ENCODE results near the gene ARRB1.

- TF ChIP-seq, protein P1, sequence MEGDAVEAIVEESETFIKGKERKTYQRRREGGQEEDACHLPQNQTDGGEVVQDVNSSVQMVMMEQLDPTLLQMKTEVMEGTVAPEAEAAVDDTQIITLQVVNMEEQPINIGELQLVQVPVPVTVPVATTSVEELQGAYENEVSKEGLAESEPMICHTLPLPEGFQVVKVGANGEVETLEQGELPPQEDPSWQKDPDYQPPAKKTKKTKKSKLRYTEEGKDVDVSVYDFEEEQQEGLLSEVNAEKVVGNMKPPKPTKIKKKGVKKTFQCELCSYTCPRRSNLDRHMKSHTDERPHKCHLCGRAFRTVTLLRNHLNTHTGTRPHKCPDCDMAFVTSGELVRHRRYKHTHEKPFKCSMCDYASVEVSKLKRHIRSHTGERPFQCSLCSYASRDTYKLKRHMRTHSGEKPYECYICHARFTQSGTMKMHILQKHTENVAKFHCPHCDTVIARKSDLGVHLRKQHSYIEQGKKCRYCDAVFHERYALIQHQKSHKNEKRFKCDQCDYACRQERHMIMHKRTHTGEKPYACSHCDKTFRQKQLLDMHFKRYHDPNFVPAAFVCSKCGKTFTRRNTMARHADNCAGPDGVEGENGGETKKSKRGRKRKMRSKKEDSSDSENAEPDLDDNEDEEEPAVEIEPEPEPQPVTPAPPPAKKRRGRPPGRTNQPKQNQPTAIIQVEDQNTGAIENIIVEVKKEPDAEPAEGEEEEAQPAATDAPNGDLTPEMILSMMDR (conservative IDR thresholded peaks at IDR 0.05 in 1 of 2, IDR thresholded peaks at IDR 0.05 in 1 of 2; ENCODE audit: extremely low read depth in 1 of 2, insufficient read depth in 1 of 2, low read depth in 1 of 2, low read length in 2 of 2), result no peak
- TF ChIP-seq EZH2 (IDR thresholded peaks at IDR 0.05; ENCODE audit: borderline replicate concordance, low read length), result no peak
Measured at GRCh38 chr11:75254326-75254725, 97.1 kb downstream of the ARRB1 start.
